Cardiac muscle cell (in vitro differentiated cells and primary cell): Measurements from ENCODE around the gene EFHD1. TPM values are rescaled to one million over a fixed set of nuclear protein-coding genes. Genes with fewer than 3 reads are reported as not detected.

Experiments
- DNase-seq, 2 donors: peaks; one replicate each; pipeline versions ENCODE4 v3.0.0 to v3.0.0-alpha.2; 2010 to 2017; ENCODE audit warnings: low read depth in 1 of 2, low spot score in 1 of 2
- H3K27ac ChIP-seq: fragments of 200-600 bp; sonication (generic); 2 replicates; pipeline ENCODE4 v1.5.1; 2016
- H3K27me3 ChIP-seq: fragments of 200-600 bp; sonication (generic); 2 replicates; pipeline ENCODE4 v1.6.0; 2016; ENCODE audit warnings: control low read depth
- H3K36me3 ChIP-seq: fragments of 200-600 bp; sonication (generic); 2 replicates; pipeline ENCODE4 v1.5.1; 2016; ENCODE audit warnings: control low read depth
- H3K4me1 ChIP-seq: fragments of 200-600 bp; sonication (generic); 2 replicates; pipeline ENCODE4 v1.8.1; 2017; ENCODE audit warnings: low read depth, mild to moderate bottlenecking, mixed run types
- H3K4me3 ChIP-seq: fragments of 200-600 bp; sonication (generic); 2 replicates; pipeline ENCODE4 v1.5.1; 2016; ENCODE audit warnings: mild to moderate bottlenecking
- H3K9me3 ChIP-seq: fragments of 200-600 bp; sonication (generic); 2 replicates; pipeline ENCODE4 v1.5.1; 2017; ENCODE audit warnings: low read depth, mild to moderate bottlenecking, control low read depth
- polyA plus RNA-seq: library from polyadenylated mRNA; unstranded; fragments of >200 nt; fragmentation: Nextera tagmentation; extraction: Ambion mirVana; gene quantifications from 2 replicates; pipeline ENCODE4 v1.2.1, GENCODE V29; 2016
- total RNA-seq: library from RNA; depleted of rRNA; stranded (reverse); fragments of >200 nt; gene quantifications from 2 replicates; pipeline ENCODE4 v1.2.3, GENCODE V29; 2016
- TF ChIP-seq, protein P1 (sequence below): IDR thresholded peaks from 2 replicates; pipeline ENCODE4 v1.5.1; 2012; ENCODE audit warnings: low read depth, mild to moderate bottlenecking, low read length

The EFHD1 gene
- total and polyA plus RNA-seq, 2 experiments from 2014 or later: 8.0 to 12.4 TPM

- H3K4me1 ChIP-seq: no peaks in the 10 kb centered on the region
- no peak for DNase-seq
- H3K36me3 ChIP-seq: peaks cover 19% of the 10 kb centered on the region
- TF ChIP-seq, protein P1, sequence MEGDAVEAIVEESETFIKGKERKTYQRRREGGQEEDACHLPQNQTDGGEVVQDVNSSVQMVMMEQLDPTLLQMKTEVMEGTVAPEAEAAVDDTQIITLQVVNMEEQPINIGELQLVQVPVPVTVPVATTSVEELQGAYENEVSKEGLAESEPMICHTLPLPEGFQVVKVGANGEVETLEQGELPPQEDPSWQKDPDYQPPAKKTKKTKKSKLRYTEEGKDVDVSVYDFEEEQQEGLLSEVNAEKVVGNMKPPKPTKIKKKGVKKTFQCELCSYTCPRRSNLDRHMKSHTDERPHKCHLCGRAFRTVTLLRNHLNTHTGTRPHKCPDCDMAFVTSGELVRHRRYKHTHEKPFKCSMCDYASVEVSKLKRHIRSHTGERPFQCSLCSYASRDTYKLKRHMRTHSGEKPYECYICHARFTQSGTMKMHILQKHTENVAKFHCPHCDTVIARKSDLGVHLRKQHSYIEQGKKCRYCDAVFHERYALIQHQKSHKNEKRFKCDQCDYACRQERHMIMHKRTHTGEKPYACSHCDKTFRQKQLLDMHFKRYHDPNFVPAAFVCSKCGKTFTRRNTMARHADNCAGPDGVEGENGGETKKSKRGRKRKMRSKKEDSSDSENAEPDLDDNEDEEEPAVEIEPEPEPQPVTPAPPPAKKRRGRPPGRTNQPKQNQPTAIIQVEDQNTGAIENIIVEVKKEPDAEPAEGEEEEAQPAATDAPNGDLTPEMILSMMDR: no peak
- no peaks in the 10 kb centered on the region for H3K27me3 ChIP-seq
- no peak overlapping the region for H3K4me3 ChIP-seq
- H3K9me3 ChIP-seq: no peaks in the 10 kb centered on the region
- no peak overlapping the region for H3K27ac ChIP-seq
Observed at GRCh38 chr2:232731470-232731869, 98.1 kb downstream of the EFHD1 start.

Other genes with a start within 250 kb of the EFHD1 start
- gene ALPG, start 226.8 kb upstream of the EFHD1 start, total RNA-seq: not detected in 2 replicates
- gene ALPG, start 226.8 kb upstream of the EFHD1 start, polyA plus RNA-seq: not detected in 2 replicates
- gene ALPI, start 177.5 kb upstream of the EFHD1 start, total RNA-seq: not detected in 2 replicates
- gene ALPI, start 177.5 kb upstream of the EFHD1 start, polyA plus RNA-seq: not detected in 2 replicates
- gene ECEL1, start 145.8 kb upstream of the EFHD1 start, total RNA-seq: 1.6 and 2.3 TPM in 2 replicates
- 0.70 and 0.80 TPM in 2 replicates for gene ECEL1, start 145.8 kb upstream of the EFHD1 start, polyA plus RNA-seq
- gene PRSS56, start 113.2 kb upstream of the EFHD1 start, total RNA-seq: not detected in 2 replicates
- gene PRSS56, start 113.2 kb upstream of the EFHD1 start, polyA plus RNA-seq: 0.07 TPM in 1 of 2 replicates, not detected in the other
- gene CHRND, start 107.4 kb upstream of the EFHD1 start, total RNA-seq: 0.09 TPM in 1 of 2 replicates, not detected in the other
- gene CHRND, start 107.4 kb upstream of the EFHD1 start, polyA plus RNA-seq: 0.05 TPM in 1 of 2 replicates, not detected in the other
- gene CHRNG, start 93.9 kb upstream of the EFHD1 start, total RNA-seq: 0.04 TPM in 1 of 2 replicates, not detected in the other
- gene CHRNG, start 93.9 kb upstream of the EFHD1 start, polyA plus RNA-seq: 0.28 and 0.37 TPM in 2 replicates
- 8.3 and 10.6 TPM in 2 replicates for gene TIGD1, start 83.0 kb upstream of the EFHD1 start, total RNA-seq
- gene TIGD1, start 83.0 kb upstream of the EFHD1 start, polyA plus RNA-seq: 12.5 and 14.8 TPM in 2 replicates
- 48.0 and 53.2 TPM in 2 replicates for gene EIF4E2, start 82.9 kb upstream of the EFHD1 start, total RNA-seq
- 85.5 and 101 TPM in 2 replicates for gene EIF4E2, start 82.9 kb upstream of the EFHD1 start, polyA plus RNA-seq
- 34.7 and 52.1 TPM in 2 replicates for gene GIGYF2, start 63.7 kb downstream of the EFHD1 start, total RNA-seq
- 36.9 and 37.2 TPM in 2 replicates for gene GIGYF2, start 63.7 kb downstream of the EFHD1 start, polyA plus RNA-seq
- not detected in 2 replicates for gene KCNJ13, start 143.0 kb downstream of the EFHD1 start, total RNA-seq
- 0.96 and 1.3 TPM in 2 replicates for gene KCNJ13, start 143.0 kb downstream of the EFHD1 start, polyA plus RNA-seq
- 3.8 and 13.1 TPM in 2 replicates for gene SNORC, start 236.7 kb downstream of the EFHD1 start, total RNA-seq
- 1.2 and 2.3 TPM in 2 replicates for gene SNORC, start 236.7 kb downstream of the EFHD1 start, polyA plus RNA-seq